8988T (cell line): Measurements from ENCODE around the gene ATP1A1.

Experiments
- DNase-seq: peaks from one replicate; pipeline ENCODE4 v3.0.0; 2011

Gene ATP1A1

DNA sequence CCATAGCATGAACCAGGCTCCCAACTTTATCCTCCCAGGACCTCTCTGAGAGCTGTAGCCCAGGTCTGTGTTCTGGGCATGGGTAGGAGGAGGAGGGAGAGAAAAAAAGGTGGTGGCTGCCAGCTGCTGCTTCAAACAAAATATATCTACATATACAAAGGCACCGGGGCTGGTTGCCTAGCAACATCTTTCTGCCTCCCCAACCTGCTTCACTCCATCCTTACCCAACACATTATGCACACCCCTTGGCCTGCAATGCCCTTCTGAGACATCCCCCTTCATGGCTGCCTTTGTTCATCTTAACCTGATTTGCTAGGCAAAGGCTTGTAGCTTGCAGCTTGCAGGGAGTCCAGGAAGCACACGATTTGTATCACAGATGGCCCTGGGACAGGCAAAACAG is 27.2 kb upstream of the ATP1A1 start:
- DNase-seq, result no peak

DNA sequence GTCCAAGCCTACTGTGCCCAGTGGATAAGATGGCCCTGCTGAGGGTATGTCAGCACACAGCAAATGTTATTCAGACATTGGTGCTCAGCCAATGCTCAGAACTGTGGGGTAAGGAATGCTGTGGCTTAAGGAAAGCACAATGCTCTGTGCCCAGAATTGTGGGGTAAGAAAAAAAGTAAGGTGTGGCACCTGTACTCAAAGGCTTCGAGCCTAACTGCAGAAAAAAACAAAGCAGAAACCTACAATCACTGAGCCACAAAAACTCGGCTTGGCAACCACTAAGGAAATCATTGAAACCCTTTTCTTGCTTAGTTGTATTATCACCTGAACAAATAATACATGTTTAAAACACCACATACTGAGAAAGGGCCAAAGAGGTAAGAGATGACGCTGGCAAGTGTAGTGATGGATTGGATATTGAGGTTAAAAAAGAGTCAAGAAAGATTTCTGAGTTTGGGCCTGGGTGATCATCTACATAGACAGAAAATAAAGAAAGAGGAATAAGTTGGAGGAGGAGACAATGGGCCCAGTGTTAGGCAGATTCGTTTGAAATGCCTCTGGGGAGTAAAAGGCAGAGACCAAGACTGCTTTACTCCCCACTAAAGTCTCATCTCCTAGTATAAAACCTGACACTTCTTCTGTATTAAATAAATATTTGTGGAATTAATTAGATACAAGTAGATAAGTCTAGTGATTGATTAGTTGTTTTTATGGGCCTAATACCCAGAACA is 25.9 kb upstream of the ATP1A1 start:
- DNase-seq, result no peak

DNA sequence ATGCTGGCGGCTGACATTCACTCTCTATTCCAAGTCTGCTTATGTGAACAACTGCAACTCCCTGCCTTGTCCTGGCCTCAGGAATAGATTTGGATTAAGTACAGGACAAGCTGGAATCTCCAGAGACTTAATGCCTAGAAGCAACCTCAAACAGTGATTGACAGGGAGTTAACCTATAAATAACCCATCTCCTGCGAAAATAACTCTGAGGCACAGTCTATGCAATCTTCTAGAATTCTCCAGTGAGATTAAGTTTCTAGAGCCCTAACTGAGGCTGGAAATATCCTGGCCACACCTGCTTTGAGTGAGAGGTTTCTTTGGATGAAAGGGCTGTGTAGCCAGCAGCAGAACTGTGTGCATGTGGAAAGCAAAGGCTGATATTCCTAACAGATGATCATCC is 25.3 kb upstream of the ATP1A1 start:
- DNase-seq, result no peak

DNA sequence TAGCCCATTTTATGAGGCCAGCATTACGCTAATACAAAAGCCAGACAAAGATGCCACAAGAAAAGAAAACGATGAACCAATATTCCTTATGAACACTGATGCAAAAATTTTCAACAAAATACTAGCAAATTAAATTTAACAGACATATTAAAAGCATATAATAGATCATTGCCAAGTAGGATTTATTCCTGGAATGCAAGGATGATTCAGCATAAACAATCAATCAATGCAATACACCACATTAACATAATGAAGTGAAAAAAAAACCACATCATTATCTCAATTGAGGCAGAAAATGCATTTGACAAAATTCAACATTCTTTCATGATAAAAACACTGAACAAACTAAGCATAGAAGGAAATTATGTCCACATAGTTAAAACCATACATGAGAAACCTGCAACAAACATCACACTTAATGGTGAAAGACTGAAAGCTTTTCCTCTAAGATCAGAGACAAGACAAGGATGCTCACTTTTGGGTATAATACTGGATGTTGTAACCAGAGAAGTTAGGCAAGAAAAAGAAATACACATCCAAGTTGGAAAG is 22.9 kb upstream of the ATP1A1 start:
- no peak for DNase-seq

DNA sequence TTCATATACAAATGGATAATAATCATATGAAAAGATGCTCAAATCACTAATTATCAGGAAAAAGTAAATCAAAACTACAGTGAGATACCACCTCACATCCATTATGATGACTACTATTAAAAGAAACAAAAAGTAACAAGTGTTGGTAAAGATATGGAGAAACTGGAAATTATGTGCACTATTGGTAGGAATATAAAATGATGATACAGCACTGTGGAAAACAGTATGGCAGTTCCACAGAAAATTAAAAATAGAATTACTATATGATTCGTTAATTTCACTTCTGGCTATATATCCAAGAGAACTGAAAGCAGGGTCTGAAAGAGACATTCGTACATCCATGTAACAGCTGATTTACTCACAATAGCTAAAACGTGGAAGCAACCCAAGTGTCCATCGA is 21.1 kb upstream of the ATP1A1 start:
- DNase-seq, result no peak

DNA sequence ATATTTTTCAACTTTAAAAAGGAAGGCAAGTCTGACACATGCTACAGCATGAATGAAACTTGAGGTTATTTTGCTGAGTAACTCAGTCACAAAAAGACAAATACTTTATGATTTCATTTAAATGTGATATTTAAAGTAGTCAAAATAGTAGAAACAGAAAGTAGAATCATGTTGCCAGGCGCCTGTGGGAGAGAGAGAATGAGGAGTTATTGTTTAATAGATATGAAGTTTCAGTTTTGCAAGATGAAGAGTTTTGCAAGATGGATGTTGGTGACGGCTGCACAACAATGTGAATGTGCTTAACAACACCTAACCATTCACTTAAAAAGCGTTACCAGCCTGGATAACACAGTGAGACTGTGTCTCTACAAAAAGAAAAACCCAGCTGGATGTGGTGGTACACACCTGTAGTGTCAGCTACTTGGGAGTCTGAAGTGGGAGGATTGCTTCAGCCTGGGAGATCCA is 20.7 kb upstream of the ATP1A1 start:
- DNase-seq, result no peak

DNA sequence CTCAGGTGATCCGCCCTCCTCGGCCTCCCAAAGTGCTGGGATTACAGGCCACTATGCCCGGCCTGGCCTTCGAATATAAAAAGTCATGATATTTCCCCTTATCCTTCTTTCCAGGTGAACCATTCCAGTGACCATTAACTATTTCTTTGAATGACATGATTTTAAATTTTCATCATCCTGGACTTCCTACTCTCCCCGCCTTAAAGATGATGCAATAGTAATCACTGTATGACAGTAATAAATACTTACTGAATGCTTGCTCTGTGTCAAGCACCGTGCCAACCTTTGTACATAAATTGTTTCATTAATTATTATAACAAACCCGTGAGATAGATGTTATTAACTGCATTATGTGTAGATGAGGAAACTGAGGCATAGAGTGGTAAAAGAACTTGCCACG is 19.9 kb upstream of the ATP1A1 start:
- DNase-seq, result no peak

DNA sequence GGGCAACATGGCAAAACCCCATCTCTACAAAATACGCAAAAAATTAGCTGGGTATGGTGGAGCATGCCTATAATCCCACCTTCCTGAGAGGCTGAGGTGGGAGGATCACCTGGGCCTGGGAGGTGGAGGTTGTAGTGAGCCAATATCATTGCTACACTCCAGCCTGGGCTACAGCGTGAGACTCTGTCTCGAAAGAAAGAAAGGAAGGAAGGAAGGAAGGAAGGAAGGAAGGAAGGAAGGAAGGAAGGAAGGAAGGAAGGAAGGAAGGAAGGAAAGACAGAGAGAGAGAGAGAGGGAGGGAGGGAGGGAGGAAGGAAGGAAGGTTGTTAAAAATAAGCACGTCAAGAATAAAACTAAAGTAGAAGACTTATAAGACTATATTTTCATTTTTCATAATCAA is 17.0 kb upstream of the ATP1A1 start:
- no peak for DNase-seq

DNA sequence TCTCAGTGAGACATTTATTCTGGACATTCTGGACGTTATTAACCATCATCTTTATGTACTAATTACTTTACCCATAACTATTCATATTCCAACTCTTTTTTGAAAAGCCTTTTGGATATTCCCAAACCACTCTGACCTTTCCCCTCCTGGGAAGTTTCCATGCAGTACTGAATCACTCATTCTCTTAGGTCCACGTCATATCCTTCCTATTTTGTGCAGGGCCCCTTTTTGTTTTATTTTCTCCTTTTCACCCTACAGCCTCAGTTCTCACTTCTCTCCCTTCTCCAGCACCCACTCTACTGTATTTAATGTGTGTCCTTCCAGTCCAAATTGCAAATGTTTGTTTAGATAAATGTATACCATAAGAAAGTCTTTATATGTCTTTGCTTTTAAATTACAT is 16.4 kb upstream of the ATP1A1 start:
- no peak for DNase-seq

DNA sequence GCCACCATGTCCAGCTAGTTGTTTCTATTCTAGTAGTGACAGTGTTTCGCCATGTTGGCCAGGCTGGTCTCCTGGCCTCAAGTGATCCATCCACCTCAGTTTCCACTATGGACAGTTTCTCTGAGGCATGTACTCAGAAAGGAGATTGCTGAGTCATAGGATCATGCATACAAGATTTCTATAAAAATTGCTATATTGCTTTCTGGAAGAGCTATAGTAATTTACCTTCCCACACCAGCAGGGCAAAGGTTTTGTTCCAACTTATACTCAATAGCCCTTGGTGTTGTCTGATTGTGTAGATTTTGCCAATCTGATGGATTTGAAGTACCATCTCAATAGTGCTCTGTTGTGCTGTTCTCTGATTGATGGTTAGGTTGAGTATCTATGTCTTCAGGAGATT is 15.6 kb upstream of the ATP1A1 start:
- DNase-seq, result no peak

DNA sequence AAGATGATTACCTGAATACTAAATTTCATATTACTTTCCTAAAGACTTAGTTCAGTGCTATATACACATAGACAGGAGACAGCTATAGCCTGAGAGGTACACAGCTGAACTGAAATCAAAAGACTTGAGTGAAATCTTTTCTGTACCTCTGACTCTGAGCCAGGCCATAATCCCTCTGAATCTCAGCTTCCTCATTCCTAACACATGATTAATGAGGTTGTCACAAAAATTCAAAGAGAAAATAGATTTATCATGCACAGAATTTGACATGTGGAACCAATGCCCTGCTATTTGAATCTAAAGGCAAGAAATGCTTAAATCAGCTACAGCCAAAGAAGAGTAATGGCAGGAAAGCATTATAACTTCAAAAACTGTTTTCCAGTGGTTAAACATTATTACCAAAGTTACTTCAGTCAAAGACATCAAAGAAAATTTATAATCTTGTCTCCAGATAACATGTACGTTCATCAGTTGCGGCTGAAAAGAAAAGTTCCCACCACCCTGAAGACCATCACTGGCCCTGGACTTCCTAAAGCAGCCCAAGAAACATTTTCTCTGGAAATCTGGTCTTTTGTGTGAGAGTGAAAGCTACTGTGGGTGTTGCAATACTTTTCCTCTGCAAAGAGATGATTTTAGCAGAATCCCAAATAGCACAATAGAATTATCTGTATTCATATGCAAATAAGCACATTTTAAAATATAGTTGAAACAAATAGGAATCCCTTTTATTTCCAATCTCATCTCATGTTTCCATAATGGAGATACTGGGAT is 13.8 kb upstream of the ATP1A1 start:
- no peak for DNase-seq

DNA sequence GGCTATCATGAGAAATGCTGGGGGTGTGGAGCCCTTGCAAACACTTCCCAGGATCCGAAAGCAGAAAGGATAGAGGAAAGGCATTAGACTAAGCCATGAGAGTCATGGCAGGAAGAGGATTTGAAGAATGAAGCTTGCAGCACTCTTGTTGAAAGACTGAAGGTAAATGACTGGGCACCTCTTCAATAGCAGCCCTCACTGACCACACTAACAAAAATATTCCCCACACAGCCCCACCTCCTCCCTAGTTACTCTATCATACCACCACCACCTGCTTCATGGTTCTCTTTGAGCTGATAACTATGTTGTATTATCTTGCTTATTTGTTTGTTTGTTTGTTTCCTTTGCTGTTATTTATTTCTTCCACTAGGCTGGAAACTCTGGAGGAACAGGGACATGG is 13.2 kb upstream of the ATP1A1 start:
- DNase-seq, result no peak

DNA sequence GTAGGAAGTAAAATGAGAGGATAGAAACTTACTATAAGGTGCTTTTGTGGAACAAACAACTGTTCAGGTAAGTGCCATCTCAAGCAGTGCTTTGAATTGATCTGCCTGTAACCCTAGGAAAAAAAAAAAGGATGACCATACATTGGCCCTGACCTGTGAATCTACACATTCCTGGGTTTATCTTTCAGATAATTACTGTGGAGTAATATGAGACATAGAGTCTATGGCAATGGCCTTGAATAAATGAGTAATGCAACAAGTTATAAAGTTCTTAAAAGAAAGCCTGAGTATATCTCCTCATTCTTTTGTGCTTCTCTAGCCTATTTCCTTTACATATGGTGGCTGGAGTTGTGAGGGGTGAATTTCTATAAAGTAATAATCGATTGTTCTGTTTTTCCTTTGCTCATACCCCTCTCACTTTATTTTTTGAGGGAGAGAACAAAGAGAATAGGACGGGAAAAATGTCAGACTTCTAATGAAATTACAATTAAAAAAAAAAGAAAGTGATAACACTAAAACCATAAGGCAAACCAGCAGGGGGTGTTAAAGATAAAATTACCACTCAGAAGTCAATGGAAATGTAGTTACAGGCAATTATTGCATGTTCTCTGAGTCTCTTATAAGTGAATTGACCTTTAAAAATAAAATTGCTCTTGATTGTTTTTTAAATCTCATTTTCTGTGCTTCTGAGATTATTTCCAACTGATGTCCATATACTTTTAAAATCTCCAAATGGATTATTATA is 12.4 kb upstream of the ATP1A1 start:
- no peak for DNase-seq

DNA sequence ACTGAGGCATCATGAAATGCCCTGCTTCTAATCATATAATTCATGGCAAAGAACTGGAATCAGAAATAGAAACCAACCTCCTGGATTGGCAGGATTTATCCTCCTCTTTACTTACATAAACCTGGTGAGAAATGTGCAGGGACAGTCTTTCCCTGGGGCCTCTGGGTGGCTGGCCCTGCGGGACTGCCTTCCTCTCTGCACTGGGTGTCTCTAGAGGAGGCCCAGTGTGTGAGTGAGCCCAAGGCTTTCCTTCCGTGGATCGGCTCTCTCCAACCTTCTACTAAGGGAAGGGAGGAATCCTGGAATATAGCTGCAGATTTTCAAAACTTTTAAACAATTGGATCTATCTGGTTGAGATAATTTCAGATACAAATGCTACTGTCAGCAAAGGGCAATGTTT is 11.4 kb upstream of the ATP1A1 start:
- DNase-seq, result no peak

DNA sequence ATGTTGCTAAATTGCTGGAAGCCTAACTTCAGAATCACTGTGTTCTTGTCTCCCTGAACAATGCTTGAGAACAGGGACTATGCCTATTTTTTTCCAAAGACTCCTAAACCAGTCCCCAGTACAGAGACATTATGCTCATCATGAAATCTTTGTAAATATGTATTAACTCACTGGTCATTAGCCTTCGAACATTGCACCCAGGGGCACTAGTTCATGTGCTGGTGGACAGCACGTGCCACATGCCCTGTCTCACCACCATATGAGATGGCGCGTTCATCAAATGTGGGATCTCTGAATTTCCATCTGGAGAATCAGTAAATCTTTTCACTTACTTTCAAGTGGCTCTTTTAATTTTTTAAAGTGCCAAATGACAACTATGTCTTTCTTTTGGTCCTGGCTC is 11.0 kb upstream of the ATP1A1 start:
- DNase-seq, result no peak

DNA sequence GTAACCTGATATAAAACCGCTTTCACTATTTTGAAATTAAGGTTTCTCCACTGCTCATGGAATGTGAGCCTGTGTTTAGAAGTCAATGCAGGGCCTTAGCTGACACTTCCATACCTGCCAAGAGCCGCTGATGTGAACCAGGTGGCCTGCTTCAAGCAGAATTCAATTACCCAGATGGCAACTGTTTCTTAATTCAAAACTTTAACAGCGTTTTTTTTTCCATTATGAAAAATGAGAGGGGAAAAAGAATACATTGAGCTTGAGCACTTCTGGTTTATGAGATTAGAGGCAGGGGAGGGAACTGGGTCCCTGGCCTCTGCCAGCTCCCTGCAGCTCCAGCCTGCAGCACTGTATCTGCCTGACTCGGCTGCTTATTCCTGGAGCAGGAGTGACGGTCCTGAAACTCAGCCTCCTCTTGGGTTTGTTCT is 7.7 kb upstream of the ATP1A1 start:
- no peak for DNase-seq

DNA sequence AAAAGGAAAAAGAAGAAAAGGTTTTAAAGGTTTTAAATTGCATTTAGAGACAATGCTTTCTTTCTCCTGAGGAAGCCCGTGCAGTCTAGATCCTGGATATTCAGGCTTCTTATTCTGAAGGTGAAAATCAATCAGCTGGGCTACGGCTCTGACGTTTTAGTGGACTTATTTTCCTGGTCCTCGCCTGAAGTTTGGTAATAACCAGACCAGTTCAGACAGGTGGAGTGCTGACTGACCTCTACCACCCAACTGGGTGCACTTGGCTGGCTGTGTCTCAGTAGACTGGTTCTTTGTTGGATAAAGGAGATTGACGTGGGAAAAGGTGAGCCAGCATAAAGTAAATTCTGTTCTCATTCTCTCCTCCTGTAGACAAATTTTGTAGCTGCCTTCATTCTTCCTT is 7.2 kb upstream of the ATP1A1 start:
- no peak for DNase-seq

DNA sequence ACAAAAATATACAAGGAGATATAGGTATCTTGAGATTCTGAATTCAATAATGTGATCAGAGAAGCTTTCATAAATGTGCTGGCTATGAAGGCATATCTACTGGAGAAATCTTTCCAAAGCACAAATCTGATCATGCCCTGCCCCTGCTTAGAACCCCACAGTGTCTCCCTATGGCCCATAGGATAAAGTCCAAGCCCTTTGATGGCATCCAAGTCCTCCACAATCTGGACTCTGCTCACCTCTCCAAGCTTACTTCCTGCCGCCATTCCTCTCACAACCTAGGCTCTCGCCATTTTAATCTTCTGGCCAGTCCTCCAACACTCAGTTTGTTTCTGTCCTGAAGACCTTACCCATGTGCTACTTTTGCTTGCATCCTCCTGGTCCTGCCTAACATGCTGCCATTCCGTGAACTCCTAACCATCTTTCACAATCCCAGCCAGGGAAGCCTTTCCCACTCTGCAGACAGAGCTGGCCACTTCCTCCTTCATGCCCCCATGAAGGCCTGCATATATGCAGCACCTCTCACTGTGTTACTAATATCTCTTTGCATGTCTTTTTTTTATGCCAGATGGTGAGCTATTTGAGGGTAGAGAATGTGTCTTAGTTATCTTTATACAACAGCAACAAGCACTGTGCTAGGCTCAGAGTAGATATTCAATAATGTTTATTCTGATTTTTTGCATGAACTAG is 5.6 kb upstream of the ATP1A1 start:
- DNase-seq, result no peak

DNA sequence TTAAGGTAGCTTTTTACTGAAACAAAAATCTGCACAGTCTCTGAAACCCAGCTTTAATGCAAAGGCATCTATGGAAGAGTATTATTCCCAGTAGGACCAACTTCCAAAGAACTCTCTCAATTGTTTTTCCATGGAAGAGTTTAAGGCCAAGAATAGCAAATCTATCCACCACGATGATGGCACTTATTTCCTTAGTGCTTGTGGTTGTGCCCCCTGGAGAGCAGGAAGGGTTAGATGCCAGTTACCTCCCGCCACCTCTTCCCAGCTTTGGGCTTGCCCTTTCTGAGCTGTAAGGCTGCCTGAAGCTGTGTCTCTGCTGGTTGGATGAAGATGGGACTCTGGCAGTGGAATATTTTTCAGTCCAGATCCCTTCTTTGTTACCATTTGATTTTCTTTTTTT is 4.8 kb upstream of the ATP1A1 start:
- DNase-seq, result no peak

DNA sequence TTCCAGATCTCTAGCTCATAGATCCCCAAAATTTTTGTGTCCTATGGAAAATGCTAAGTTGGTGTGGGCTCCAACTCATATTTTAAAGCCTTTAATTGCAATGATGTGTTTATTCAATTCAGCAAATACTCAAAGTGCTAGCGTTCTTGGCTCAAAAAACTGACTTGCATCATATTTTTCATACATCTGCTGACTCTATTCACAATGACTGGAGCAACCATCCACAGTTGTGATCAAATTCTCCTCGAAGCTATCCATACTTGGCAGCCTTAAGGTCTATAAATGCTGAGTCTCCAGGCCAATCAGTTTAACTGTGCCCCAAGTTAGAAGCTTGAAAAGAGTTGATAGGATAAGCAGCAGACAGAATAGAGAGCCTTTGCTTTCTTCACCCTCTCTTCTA is 2.9 kb upstream of the ATP1A1 start:
- DNase-seq, result no peak

DNA sequence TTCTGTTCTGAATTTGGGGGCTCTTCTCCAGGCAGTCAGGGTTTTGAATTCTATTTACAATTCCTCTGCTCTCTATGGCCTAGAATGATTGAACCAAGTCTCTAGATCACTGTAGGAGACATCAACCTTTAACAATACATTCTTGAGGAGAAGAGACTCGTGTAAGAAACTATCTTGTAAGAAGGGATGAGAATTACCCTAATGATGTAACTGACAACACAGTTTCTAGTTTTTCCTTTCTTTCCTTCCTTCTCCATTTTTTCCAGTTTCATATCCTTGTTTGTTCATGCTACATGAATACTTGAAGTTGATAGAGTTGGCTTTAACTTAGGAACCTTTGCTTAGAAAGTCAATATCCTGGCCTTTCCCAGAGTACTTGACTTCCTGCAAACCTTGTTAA is 1.3 kb upstream of the ATP1A1 start:
- DNase-seq, result no peak

DNA sequence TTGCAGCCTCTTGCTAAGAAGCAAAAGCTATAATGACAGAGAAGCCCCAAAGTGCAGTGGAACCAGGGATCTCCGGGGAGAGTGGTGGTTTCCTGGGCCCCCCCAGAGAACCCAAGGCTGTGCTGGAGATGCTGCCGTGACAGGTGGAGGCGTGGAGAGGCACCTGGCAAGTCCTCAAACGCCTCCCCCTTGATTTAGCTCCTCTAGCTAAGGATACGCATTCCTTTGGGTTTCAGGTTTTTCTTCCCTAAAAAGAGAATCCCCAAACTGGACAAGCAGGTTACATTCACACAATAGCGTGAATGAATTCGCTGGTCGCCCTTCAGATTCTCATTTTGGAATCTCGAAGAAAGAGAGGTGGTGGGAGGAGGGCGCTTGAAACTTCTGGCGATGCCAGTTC is 853 bp upstream of the ATP1A1 start:
- DNase-seq, result no peak
